ENCODE measurements around the gene LRP10.

DNA sequence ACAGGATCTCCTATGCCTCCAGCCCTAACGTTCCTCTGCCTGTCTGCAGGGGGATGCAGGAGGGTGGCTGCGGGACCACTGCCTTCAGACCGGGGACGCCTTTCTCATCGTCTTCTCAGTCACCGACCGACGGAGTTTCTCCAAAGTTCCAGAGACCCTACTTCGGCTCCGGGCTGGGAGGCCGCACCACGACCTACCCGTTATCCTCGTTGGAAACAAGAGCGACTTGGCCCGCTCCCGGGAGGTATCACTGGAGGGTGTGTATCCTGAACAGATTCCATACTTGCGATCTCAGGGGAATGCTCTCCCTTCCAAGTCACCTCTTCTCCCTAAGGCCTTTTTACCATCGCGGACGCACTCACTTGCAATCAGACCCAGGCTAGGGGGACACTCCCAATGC is 14.4 kb downstream of the LRP10 start:
- TF ChIP-seq EP300 (IDR thresholded peaks at IDR 0.05; ENCODE audit: borderline replicate concordance): no peak
- TF ChIP-seq, protein P1, sequence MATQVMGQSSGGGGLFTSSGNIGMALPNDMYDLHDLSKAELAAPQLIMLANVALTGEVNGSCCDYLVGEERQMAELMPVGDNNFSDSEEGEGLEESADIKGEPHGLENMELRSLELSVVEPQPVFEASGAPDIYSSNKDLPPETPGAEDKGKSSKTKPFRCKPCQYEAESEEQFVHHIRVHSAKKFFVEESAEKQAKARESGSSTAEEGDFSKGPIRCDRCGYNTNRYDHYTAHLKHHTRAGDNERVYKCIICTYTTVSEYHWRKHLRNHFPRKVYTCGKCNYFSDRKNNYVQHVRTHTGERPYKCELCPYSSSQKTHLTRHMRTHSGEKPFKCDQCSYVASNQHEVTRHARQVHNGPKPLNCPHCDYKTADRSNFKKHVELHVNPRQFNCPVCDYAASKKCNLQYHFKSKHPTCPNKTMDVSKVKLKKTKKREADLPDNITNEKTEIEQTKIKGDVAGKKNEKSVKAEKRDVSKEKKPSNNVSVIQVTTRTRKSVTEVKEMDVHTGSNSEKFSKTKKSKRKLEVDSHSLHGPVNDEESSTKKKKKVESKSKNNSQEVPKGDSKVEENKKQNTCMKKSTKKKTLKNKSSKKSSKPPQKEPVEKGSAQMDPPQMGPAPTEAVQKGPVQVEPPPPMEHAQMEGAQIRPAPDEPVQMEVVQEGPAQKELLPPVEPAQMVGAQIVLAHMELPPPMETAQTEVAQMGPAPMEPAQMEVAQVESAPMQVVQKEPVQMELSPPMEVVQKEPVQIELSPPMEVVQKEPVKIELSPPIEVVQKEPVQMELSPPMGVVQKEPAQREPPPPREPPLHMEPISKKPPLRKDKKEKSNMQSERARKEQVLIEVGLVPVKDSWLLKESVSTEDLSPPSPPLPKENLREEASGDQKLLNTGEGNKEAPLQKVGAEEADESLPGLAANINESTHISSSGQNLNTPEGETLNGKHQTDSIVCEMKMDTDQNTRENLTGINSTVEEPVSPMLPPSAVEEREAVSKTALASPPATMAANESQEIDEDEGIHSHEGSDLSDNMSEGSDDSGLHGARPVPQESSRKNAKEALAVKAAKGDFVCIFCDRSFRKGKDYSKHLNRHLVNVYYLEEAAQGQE (IDR thresholded peaks at IDR 0.05; ENCODE audit: low read depth): no peak
- TF ChIP-seq YY1 (IDR thresholded peaks at IDR 0.05; ENCODE audit: low read depth): no peak
- no peak for TF ChIP-seq CEBPB (IDR thresholded peaks at IDR 0.05)
- no peak for TF ChIP-seq RAD21 (IDR thresholded peaks at IDR 0.05; ENCODE audit: low read depth)
